Endothelial cell of hepatic sinusoid (primary cell): Measurements from ENCODE around the gene COL28A1.
"Not testable (repeated sequence)": the region's sequence is repeated elsewhere in the genome, so short reads cannot be mapped to it uniquely, and the experiment has no call there.

Experiments used
- in situ Hi-C: cut with HindIII; loops from 2 replicates; pipeline ENCODE4 v1.10.0; 2017; ENCODE audit warnings: low sequenced_read_pairs

Gene COL28A1

DNA sequence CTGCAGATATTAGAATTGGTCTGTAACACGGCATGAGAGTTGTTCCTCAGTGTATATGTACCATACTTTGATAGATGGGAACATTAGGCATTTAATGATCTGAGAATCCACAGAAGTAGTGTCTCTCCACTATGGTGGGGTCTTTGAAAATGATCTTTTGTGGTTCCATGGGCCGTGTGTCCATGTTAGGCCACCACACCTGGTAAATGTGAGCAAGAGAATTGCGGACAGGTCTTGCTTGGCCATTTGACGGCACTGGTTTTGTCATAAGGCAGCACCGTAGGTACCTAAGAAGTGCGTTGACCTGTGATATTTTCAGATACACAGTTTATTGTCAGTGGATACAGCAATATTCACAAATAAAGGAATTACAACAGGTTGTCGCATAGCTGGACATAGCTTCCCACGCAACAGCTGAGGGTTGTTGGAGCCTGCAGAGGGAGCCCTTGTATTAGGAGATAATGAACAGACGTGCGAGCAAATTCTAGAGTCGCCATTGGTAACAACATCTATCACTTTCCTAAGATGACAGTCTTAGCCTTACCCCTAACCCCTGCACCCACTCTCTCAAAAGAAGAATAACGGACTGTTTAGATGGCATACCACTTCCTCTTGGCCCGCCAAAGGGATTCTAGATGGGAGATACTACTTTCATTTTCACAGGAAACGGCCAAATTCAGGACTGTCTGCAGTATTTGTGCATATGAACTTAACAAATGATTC, 111.4 kb downstream of the COL28A1 start:
- in situ Hi-C loops, result loop anchor here (5.0 kb wide), 2 partner anchors 68 to 128 kb away; no protein-coding TSS in a partner anchor

DNA sequence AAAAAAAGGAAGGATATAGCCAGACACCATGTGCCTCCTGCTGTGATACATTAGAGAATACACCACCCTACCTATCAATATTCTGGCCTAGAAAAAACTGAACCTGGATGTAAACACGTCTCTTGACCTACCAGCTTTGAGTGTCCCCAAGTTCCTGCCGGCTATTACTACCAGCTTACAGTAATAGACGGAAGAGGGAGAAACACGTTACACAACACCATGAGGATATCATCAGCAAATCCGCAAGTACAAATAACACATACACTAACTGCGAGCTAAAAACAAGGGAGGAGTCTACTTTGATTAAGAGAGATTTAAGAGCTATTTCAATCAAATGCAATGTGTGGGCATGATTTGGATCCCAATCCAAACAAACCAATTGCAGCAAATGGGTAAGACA, 113.0 kb downstream of the COL28A1 start:
- in situ Hi-C loops, result loop anchor here (5.0 kb wide), 2 partner anchors 70 to 130 kb away; no protein-coding TSS in a partner anchor

DNA sequence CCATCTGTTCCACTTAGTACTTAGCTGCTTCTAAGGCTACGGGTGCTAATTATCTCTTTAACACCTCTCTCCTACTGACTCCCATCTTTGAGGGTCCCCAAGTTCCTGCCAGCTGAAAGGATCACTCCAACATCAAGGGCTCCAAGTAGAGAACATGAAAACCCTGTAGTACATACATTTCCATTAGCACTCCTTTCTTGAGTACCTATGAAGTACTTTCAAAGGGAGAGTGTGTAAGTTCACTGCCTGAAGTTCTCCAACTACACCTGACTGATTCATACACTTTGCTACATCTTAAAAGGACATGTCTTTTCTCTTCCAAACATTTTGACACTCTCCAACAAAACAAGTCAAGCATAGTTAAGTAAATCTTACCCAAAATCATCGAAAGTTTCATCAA, 113.8 kb downstream of the COL28A1 start:
- in situ Hi-C loops, result loop anchor here (5.0 kb wide), 2 partner anchors 70 to 130 kb away; no protein-coding TSS in a partner anchor

DNA sequence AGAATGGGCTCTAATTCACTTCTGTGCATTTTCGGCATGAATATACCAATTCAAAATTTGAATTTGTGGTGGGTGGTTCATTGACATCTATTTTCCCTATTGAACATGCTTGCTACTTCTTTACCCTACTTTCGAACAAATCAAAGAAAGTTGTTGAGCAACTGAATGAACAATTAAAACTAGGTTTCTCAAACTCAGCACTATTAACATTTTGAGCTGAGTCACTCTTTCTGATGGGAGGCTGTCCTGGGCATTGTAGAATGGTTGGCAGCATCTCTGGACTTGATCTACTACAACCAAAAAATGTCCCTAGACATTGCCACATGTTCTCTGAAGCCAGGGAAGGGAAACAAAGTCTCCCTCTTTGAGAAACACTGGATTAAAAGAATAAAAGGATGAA, 116.7 kb downstream of the COL28A1 start:
- in situ Hi-C loops, result no loop called here

DNA sequence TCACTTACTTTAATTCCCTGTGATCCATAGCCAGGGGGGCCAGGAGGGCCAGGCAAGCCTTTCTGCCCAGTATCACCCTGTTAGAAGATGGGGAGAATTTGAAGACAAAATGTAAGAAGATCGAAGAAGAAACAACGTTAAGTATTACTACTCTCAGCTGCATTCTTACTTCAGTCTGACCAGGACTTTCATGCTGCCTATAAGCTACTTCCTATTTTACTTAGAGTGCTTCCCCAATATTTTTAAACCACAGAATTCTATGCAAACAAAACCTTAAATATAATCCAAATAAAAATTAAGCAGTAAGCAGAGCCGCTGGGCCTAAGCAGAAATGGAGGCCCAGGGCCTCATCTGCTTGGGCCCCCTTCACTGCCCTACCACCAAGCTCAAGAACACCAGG, 117.8 kb downstream of the COL28A1 start:
- in situ Hi-C loops, result no loop called here

DNA sequence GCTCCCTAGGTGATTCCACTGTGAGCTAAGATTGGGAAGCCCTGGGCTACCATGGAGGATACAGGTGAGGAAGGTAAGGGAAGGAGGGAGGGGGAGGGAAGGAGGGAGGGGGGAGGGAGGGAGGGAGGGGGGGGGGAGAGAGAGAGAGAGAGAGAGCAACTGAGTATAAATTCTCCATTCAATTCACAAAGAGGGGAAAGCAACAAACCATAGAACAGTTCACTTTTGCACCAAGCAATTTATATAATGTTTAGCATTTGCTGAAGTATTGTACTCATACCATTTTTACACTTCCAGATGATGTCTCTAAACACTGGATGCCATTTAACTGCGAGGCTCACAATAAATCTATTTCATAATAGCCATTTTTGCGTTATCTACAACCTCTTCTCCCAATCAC, 118.3 kb downstream of the COL28A1 start:
- in situ Hi-C loops, result no loop called here

DNA sequence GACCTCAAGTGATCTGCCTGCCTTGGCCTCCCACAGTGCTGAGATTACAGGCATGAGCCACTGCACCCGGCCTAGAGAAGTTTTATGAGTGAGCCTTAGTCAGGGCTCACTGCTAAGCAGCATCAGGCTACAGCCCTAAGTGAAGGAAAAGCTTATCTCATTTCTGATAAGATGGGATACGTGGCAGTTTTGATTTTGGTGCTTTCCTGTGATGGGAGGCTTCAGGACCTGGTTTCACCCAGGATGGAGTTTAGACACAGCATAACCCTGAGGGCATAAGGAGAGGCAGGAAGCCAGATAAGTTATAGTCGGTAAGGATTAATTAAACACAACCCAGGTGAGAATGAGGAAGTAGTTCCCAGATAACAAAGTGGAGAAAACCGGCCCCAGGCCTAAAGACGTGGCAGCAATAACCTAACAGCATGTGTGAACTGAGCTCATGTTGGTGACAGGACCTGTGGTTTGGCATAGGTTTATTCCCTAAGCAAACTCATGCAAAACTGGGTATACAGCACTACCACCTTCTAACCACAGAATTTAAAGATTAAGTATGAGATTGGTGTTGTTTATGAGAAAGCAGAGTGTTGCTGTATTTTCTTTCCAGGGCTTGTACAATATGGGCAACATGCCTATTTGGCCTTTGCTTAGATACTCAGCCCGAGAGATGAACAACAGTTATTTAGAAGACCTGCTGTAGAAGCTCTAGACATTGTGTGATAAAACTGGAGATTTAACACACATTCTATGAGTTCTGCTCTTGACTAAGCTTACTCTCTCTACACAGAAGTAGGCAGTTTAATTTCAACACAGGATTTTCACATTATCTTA, 119.4 kb downstream of the COL28A1 start:
- in situ Hi-C loops, result no loop called here

DNA sequence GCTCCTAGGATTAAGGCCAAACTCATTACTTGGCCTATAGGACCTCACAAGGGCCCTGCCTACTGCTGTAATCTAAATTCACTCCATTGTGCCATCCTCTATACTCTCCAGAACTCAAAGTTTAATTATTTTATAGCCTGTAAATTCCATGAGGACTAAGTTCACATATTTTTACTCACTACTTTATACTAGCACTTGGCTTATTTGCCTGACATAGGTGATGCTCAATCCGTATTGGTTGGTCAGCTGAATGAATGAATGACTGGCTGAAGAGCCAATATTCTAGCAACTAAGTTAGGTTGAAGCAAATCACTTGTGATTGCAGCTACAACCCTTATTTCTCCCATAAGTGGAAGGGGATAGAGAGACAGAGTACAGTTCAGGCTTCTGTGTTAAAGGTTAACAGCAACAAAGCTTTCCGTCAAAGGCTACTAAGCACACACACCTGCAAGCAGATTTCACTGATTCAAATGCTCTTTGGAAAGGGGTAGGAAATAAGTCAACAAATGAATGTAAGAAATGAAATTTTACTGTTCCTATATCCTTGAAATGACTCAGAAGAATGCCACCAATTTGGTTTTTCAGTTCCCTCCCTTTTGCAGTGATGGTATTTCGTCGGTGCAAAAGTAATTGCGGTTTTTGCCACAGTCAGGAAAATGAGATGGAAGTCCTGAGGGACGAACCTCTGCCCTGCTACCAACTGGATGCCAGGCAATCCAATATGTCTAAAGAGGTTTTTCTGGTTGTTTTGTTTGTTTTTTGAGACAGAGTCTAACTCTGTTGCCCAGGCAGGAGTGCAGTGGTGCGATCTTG, 120.7 kb downstream of the COL28A1 start:
- in situ Hi-C loops, result no loop called here

DNA sequence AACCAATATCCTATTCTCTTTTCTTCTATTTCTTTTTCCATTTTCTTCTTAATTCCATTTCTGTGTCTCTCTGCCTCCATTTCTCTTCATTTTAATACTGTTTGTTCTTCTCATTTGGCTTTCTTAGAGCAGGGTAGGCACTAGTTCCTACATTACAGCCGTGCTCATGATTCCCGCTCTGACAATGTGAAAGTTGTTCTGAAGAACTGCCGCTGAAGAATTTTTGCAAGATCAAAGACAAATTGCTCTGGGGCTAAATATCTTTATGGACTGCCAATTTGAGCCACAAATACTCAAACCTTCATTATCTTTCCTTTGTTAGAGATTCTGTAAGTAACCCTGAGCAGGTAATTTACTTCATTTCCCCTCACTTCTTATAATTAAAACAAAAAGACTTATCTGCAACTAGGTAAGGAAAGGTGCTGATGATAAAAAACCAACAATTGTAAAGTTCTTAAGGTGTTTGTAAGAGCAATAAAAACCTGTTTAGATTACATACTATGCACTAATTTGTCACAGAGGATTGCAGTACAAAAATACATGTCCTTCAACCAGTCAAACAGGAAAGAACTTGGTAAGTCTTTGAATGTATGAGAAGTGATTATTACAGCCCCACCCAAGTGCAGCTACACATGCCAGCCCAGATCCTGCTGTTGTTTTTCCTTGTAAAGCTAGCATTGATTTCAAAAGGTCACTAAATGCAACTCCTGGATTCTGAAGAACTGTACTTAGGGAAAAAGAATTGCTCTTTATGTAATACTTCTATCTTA, 127.5 kb downstream of the COL28A1 start:
- in situ Hi-C loops, result no loop called here

DNA sequence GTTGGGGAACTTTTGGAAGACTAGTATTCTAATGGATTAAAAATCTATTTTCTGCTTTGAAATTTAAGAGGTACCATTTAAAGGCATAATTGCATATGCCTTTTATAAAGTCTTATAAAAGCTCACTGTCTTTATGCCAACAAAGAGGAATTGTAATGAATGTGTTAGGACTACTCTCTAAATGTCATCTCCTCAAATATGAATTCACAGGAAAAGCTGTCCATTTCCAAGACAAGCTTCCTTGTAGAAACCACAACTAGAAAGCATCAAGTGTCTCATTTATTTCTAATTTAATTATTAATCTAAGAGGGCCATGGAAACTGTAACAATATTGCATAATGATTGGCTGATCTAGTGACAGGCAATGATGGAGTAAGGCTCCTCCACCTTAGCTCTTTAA, 130.2 kb downstream of the COL28A1 start:
- in situ Hi-C loops, result no loop called here

DNA sequence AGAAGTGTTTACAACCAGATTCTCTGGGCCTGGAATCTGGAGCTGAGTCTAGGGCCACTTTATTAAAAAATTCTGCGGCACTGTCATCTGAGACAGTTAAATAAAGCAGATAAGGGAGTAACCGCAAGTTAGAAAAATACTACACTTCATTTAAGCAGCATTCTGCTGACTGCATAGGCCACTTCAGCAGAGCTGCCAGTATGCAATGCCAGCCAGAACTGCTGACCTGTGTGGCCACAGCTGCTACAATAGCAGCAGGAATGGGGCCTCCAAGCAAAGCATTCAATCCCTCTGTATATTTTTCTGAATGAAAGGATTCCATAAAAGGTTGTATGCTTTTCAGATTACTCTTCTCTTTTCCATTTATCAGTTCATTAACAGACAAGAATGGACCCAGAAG, 136.0 kb downstream of the COL28A1 start:
- in situ Hi-C loops, result no loop called here

DNA sequence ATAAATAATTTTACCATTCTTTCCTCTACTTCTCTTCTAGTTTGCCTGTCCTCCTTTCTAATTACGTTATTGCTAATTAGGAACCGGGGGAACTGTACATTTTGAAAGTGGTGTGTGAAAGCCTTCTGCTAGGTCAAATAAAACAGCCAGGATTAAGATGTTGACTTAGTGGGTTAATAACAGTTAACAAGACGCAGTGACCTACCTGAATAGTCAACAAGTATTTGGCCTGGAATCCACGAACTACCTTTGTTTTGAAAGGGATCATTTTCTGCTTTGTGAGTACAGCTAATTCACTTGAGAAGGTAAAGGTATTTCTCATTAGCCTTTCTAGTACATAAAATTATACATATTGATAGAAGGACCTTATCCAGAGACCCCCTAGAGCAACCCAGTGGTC, 139.9 kb downstream of the COL28A1 start:
- in situ Hi-C loops, result no loop called here

DNA sequence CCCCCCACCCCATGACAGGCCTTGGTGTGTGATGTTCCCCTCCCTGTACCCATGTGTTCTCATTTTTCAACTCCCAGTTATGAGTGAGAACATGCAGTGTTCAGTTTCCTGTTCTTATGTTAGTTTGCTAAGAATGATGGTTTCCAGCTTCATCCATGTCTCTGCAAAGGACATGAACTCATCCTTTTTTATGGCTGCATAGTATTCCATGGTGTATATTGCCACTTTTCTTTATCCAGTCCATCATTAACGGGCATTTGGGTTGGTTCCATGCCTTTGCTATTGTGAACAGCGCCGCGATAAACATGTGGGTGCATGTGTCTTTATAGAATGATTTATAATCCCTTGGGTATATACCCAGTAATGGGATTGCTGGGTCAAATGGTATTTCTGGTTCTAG, 147.5 kb downstream of the COL28A1 start:
- in situ Hi-C loops, result not testable (repeated sequence)

DNA sequence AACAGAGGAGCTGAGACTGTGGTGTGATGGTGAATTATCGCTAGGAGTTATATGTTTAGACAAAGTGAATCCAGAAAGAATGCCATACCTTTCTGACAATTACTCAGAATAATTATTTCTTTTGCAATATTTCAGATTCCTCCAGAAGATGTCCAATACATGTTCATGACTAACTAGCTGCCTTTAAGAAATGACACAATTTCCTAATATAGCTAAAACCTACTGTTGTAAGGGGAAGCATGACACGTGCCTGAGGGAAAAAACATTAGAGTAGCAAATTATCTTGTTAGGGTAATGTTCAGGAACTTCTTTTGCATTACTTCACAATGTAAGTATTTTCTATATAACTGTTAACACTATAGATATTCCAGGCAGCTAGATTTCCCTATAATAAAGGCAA, 150.3 kb downstream of the COL28A1 start:
- in situ Hi-C loops, result no loop called here

DNA sequence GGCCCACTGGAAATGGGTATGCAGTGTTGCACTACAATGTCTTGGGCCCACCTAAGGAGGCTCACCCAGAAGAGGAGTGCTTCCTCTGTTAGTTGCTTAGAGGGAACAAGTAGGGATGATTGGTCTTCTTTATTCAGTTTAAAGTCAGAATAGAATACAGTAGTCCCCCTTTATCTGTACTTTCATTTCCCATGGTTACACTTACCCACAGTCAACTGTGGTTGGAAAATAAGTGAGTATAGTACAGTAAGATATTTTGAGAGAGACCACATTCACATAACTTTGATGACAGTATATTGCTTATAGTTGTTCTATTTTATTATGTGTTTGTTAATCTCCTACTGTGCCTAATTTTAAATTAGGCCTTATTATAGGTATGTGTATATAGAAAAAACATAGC, 151.4 kb downstream of the COL28A1 start:
- in situ Hi-C loops, result no loop called here

DNA sequence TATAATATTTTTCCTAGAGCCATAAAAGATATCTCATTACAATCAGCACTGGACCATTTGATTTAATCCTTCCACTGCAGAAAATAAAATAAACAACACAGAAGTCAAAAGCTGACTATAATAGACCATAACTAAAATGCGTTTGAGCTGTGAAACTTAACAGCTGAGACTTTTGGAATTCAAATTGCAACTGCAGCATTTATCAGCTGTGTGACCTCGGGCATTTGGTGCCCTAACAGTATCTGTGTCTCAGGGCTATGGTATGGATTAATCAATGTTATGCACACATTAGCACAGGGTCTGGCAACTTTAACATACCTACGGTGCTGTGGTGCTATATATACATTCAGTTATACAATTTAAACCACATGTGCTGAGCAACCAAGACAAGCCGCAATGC, 160.1 kb downstream of the COL28A1 start:
- in situ Hi-C loops, result no loop called here

DNA sequence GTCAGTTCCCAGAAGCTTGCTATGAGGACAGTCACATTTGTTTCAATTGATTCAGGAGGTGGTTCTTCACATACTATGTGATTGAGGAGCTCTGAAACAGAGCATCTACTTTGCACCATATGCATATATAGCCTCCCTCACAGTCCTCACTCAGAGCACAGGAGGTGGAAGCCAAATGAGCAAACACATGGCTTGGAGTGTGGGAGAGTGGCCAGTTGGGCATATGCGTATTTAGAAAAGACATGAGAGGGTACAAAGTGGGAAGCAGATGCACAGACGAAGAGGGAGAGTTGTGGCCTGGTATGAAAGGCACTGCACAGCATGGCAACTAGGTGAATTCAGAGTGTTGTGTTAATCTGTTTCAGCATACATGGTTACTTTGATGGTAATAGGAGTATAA, 165.6 kb downstream of the COL28A1 start:
- in situ Hi-C loops, result no loop called here

DNA sequence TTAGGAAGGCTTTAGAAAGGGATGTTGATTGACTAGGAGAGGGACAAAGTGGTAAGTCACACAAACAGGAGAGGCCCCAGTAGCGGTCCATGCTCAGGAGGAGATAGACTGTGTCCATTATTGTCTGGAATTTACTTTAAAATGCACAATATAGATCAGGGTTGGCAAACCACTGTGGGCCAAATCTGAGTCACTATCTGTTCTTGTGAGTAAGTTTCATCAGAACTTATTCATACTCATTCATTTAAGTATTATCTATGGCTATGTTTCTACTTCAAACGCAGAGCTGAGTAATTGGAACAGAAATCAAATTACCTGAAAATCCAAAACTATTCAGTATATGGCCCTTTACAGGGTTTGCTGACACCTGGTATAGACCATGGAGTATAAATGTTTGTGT, 166.5 kb downstream of the COL28A1 start:
- in situ Hi-C loops, result no loop called here

DNA sequence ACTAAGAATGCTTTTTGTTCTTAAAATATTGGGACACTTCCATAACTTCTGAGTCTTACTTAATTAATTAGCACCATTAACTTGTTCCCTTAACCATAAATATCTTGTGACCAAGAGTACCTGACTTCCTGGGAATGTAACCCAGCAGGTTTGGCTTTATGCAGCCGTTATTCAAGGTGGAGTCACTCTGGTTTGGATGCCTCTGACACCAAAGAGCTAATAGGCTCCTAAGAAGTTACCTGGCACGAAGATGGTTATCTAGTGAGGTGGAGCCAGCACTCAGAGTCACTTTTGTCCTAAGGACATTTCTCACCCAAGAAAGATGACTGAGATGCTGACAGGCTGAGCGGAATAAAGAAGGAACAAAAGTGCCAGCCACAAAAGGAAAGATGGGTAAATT, 181.0 kb downstream of the COL28A1 start:
- in situ Hi-C loops, result no loop called here

DNA sequence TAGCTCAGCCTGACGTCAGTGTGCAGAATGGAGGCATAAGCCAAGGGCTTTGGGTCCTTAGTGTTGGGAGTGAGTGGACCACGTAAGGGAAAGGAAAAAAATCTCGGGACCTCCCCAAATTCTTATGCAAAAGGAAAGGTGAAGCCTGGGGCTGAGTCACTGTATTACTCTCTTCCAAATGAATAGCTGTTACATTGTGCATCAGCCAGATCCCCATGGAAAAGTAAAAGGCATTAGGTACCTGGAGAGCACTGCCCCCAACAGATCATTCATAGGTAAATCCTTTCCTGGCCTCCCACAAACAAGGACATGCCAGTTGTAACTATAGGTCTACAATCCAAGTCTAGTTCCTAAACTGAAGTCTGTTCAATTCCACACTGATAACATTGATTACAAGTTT, 182.8 kb downstream of the COL28A1 start:
- in situ Hi-C loops, result no loop called here

DNA sequence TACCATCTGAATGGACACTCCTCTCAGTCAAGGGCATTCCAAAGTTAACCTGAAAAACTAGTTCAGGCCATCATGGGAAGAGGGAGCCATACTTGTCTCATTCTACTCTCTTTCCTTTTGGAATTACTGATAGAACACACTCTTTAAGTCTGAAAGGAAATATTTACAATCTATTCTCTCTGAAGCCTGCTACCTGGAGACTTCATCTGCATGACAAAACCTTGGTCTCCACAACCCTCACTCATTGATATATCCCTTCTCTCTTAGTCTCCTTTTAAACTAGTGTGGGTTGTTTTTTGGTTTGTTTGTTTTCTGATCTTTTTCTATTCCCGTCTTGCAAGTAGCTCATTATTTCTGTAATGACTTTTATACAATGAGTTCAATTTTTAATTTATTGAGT, 183.8 kb downstream of the COL28A1 start:
- in situ Hi-C loops, result no loop called here
